OCI-LY7 (cell line): ENCODE data around the gene OSBP2. TPM values are rescaled to one million over a fixed set of nuclear protein-coding genes. Genes with fewer than 3 reads are reported as not detected.

Experiments
- BruUV-seq: library from RNA; stranded (reverse); fragments of 400-500 nt; replicated peaks from 2 replicates; lab custom pipeline; 2021; lab: Mats Ljungman, UMichigan
- CTCF ChIA-PET: fragments of 300-600 bp; sonication (Branson Sonifier 250); formaldehyde crosslinking; loops from one replicate; lab custom pipeline; 2022; ENCODE audit warnings: antibody characterized with exemption; ENCODE audit not compliant: unreplicated experiment; lab: Charles Lee
- POLR2A ChIA-PET: fragments of 300-600 bp; sonication (Branson Sonifier 250); formaldehyde crosslinking; loops from one replicate; lab custom pipeline; 2022; ENCODE audit warnings: antibody characterized with exemption; lab: Charles Lee
- DNase-seq: peaks from one replicate; pipeline ENCODE4 v3.0.0-alpha.2; 2015; ENCODE audit warnings: low spot score
- H2AFZ ChIP-seq: fragments of 200-600 bp; sonication (generic), shearing (Covaris generic); 2 replicates; pipeline ENCODE4 v1.6.1; 2014; ENCODE audit warnings: mild to moderate bottlenecking, antibody characterized with exemption, low read length, moderate library complexity
- H3K27ac ChIP-seq: fragments of 200-600 bp; sonication (generic); 2 replicates; pipeline ENCODE4 v1.5.1; 2014; ENCODE audit warnings: mixed run types, low read depth, mild to moderate bottlenecking, moderate library complexity, low read length, inconsistent platforms; ENCODE audit not compliant: poor library complexity, severe bottlenecking
- H3K36me3 ChIP-seq: fragments of 200-600 bp; sonication (generic); 2 replicates; pipeline ENCODE4 v1.6.1; 2014; ENCODE audit warnings: mild to moderate bottlenecking, antibody characterized with exemption, low read length, moderate library complexity, mixed read lengths; ENCODE audit not compliant: insufficient read depth
- H3K4me1 ChIP-seq: fragments of 200-600 bp; sonication (generic); 2 replicates; pipeline ENCODE4 v1.5.1; 2014; ENCODE audit warnings: mild to moderate bottlenecking, low read length; ENCODE audit not compliant: insufficient read depth, poor library complexity, severe bottlenecking
- H3K4me2 ChIP-seq: fragments of 200-600 bp; sonication (generic); 2 replicates; pipeline ENCODE4 v1.6.1; 2014; ENCODE audit warnings: mild to moderate bottlenecking, low read length
- H3K4me3 ChIP-seq: fragments of 200-600 bp; sonication (generic); 2 replicates; pipeline ENCODE4 v1.5.1; 2014; ENCODE audit warnings: mild to moderate bottlenecking, low read depth, low read length; ENCODE audit not compliant: poor library complexity, severe bottlenecking
- H3K79me2 ChIP-seq: fragments of 200-600 bp; sonication (generic); 2 replicates; pipeline ENCODE4 v1.6.1; 2016; ENCODE audit warnings: low read depth, mild to moderate bottlenecking, low read length, moderate library complexity, mixed read lengths; ENCODE audit not compliant: insufficient read depth
- H3K9me2 ChIP-seq: fragments of 200-600 bp; sonication (generic); 2 replicates; pipeline ENCODE4 v1.6.1; 2016; ENCODE audit warnings: mild to moderate bottlenecking, low read length, mixed read lengths; ENCODE audit not compliant: insufficient read depth
- H3K9me3 ChIP-seq: fragments of 200-600 bp; sonication (generic); 2 replicates; pipeline ENCODE4 v1.6.1; 2014; ENCODE audit warnings: mild to moderate bottlenecking, mixed run types, low read length, mixed read lengths
- H4K20me1 ChIP-seq: fragments of 200-600 bp; sonication (generic); 2 replicates; pipeline ENCODE4 v1.6.1; 2014; ENCODE audit warnings: mild to moderate bottlenecking, antibody characterized with exemption, low read length, moderate library complexity, mixed read lengths; ENCODE audit not compliant: insufficient read depth
- CTCF ChIP-seq: fragments of 200-600 bp; sonication (generic); conservative IDR thresholded peaks from 2 replicates; pipeline ENCODE4 v1.5.1; 2014; ENCODE audit warnings: mild to moderate bottlenecking, antibody characterized with exemption, low read length, moderate library complexity, mixed read lengths
- EZH2phosphoT487 ChIP-seq: fragments of 200-600 bp; sonication (generic); IDR thresholded peaks from 2 replicates; pipeline ENCODE4 v1.6.1; 2018; ENCODE audit warnings: low read depth, borderline replicate concordance, mild to moderate bottlenecking, mixed run types, antibody characterized with exemption, low read length, moderate library complexity, mixed read lengths
- intact Hi-C: fragments of 100-400 bp; cut with micrococcal nuclease; formaldehyde crosslinking; loops from one replicate; pipeline ENCODE4 v1.10.0; 2022; ENCODE audit not compliant: unreplicated experiment
- total RNA-seq, 2 experiments: library from RNA; depleted of rRNA in 1 of 2; stranded (reverse); fragments of >200 nt in 1 of 2; shearing (Covaris generic) in 1 of 2; gene quantifications; 2 replicates each; pipeline ENCODE4 v1.2.3, GENCODE V29; 2014 to 2022

The OSBP2 gene
- total RNA-seq, 2 experiments from 2014 or later: 0.19 to 0.34 TPM

- Histone ChIP-seq H3K9me3 (no peaks in the 10 kb centered on the region), H3K9me2 (no peaks in the 10 kb centered on the region), H2AFZ (no peak overlapping the region), H3K4me1 (no peaks in the 10 kb centered on the region), H3K4me2 (no peak overlapping the region), H4K20me1 (no peaks in the 10 kb centered on the region), H3K36me3 (no peaks in the 10 kb centered on the region), H3K27ac (no peak overlapping the region), H3K79me2 (no peaks in the 10 kb centered on the region), H3K4me3 (no peak overlapping the region)
- TF ChIP-seq CTCF (no peak), EZH2phosphoT487 (no peak)
- no TSS peak for BruUV-seq
- CTCF ChIA-PET: no interaction called here
- POLR2A ChIA-PET: no interaction called here
- no peak for DNase-seq
- intact Hi-C loops: no loop called here
Measured at GRCh38 chr22:30877662-30878515, 183.2 kb downstream of the OSBP2 start.

GRCh38 chr22:30878516-30879414 lies 184.1 kb downstream of the OSBP2 start:
- no peak overlapping the region for H3K4me3 ChIP-seq
- no peak overlapping the region for H3K4me2 ChIP-seq
- BruUV-seq: no TSS peak
- no peaks in the 10 kb centered on the region for H3K9me2 ChIP-seq
- no peak for DNase-seq
- TF ChIP-seq EZH2phosphoT487 (no peak), CTCF (no peak)
- H3K9me3 ChIP-seq: no peaks in the 10 kb centered on the region
- H3K79me2 ChIP-seq: no peaks in the 10 kb centered on the region
- CTCF ChIA-PET: interaction anchor here (0.9 kb wide), 1 partner anchor 12 kb away, joined by 3 read pairs; no protein-coding TSS in a partner anchor
- H3K27ac ChIP-seq: no peak overlapping the region
- H3K4me1 ChIP-seq: no peaks in the 10 kb centered on the region
- POLR2A ChIA-PET: no interaction called here
- H3K36me3 ChIP-seq: no peaks in the 10 kb centered on the region
- H2AFZ ChIP-seq: no peak overlapping the region
- intact Hi-C loops: no loop called here
- H4K20me1 ChIP-seq: no peaks in the 10 kb centered on the region
